IMR-90 (cell line): ENCODE results near the gene POLR1E. TPM values are rescaled to one million over a fixed set of nuclear protein-coding genes. Genes with fewer than 3 reads are reported as not detected.
"Not testable (repeated sequence)": the region's sequence is repeated elsewhere in the genome, so short reads cannot be mapped to it uniquely, and the experiment has no call there.

Source experiments
- ATAC-seq: fragments of 200-7000 bp; cut with Tn5 transposase; 2 replicates; pipeline ENCODE4 v1.9.1; 2020; ENCODE audit warnings: low read depth, mild to moderate bottlenecking, moderate library complexity
- BruUV-seq: library from RNA; stranded (reverse); fragments of 400-500 nt; replicated peaks from 2 replicates; lab custom pipeline; 2021; lab: Mats Ljungman, UMichigan
- CTCF ChIA-PET: fragments of 300-600 bp; formaldehyde crosslinking; extraction: SDS; loops from one replicate; lab custom pipeline; 2021; ENCODE audit warnings: antibody characterized with exemption; lab: Yijun Ruan, JAX
- POLR2A ChIA-PET: fragments of 300-600 bp; sonication (Branson Sonifier 250); formaldehyde crosslinking; loops from one replicate; lab custom pipeline; 2022; ENCODE audit warnings: antibody characterized with exemption; ENCODE audit not compliant: unreplicated experiment; lab: Charles Lee
- DNase-seq: peaks from one replicate; pipeline ENCODE4 v3.0.0; 2013
- H2AFZ ChIP-seq: replicated peaks from 2 replicates; pipeline ENCODE3; 2013; ENCODE audit warnings: low read length, mild to moderate bottlenecking; ENCODE audit not compliant: poor library complexity
- H2AK5ac ChIP-seq: 2 replicates; pipeline ENCODE4 v1.6.1; 2013; ENCODE audit warnings: low read depth, low read length, inconsistent platforms
- H2AK9ac ChIP-seq: replicated peaks from 2 replicates; pipeline ENCODE3; 2013; ENCODE audit warnings: mild to moderate bottlenecking, low read depth, low read length, moderate library complexity; ENCODE audit not compliant: poor library complexity
- H2BK120ac ChIP-seq: 2 replicates; pipeline ENCODE4 v1.6.1; 2013; ENCODE audit warnings: low read depth, low read length, inconsistent platforms
- H2BK15ac ChIP-seq: 3 replicates; pipeline ENCODE4 v1.6.1; 2013; ENCODE audit warnings: low read depth, low read length, inconsistent platforms
- H2BK20ac ChIP-seq: 2 replicates; pipeline ENCODE4 v1.6.1; 2013; ENCODE audit warnings: low read depth, mild to moderate bottlenecking, inconsistent platforms, low read length, moderate library complexity
- H2BK5ac ChIP-seq: 2 replicates; pipeline ENCODE4 v1.6.1; 2013; ENCODE audit warnings: mild to moderate bottlenecking, low read depth, low read length, inconsistent platforms; ENCODE audit not compliant: poor library complexity, severe bottlenecking
- H3K14ac ChIP-seq: replicated peaks from 2 replicates; pipeline ENCODE4 v1.6.1; 2013; ENCODE audit warnings: low read depth, low read length, inconsistent platforms
- H3K18ac ChIP-seq: 2 replicates; pipeline ENCODE4 v1.6.1; 2013; ENCODE audit warnings: low read depth, low read length, control low read depth
- H3K23ac ChIP-seq: 2 replicates; pipeline ENCODE4 v1.6.1; 2013; ENCODE audit warnings: low read depth, low read length, inconsistent platforms
- H3K27ac ChIP-seq: 2 replicates; pipeline ENCODE4 v1.5.1; 2013; ENCODE audit warnings: mild to moderate bottlenecking, control low read depth, low read length; ENCODE audit not compliant: insufficient read depth
- H3K27me3 ChIP-seq: 2 replicates; pipeline ENCODE4 v1.6.1; 2013; ENCODE audit warnings: low read length; ENCODE audit not compliant: control insufficient read depth, insufficient read depth
- H3K36me3 ChIP-seq: 2 replicates; pipeline ENCODE4 v1.6.1; 2013; ENCODE audit warnings: low read length, mixed read lengths; ENCODE audit not compliant: control insufficient read depth, insufficient read depth
- H3K4ac ChIP-seq: 2 replicates; pipeline ENCODE4 v1.6.1; 2013; ENCODE audit warnings: low read depth, low read length, inconsistent platforms
- H3K4me1 ChIP-seq: 2 replicates; pipeline ENCODE4 v1.6.1; 2013; ENCODE audit warnings: low read length, mixed read lengths; ENCODE audit not compliant: control insufficient read depth, insufficient read depth
- H3K4me2 ChIP-seq: 2 replicates; pipeline ENCODE4 v1.6.1; 2013; ENCODE audit warnings: low read depth, mild to moderate bottlenecking, control low read depth, low read length, moderate library complexity
- H3K4me3 ChIP-seq: 2 replicates; pipeline ENCODE4 v1.5.1; 2013; ENCODE audit warnings: low read depth, mild to moderate bottlenecking, control low read depth, low read length, moderate library complexity; ENCODE audit not compliant: insufficient read depth
- H3K56ac ChIP-seq: 2 replicates; pipeline ENCODE4 v1.6.1; 2013; ENCODE audit warnings: low read length, inconsistent platforms; ENCODE audit not compliant: insufficient read depth; ENCODE audit errors: extremely low read depth
- H3K79me1 ChIP-seq, 2 experiments: 2 replicates each; pipeline ENCODE4 v1.6.1; 2013; ENCODE audit warnings: low read length in 2 of 2, inconsistent platforms in 1 of 2, low read depth in 1 of 2
- H3K9ac ChIP-seq: 2 replicates; pipeline ENCODE4 v1.6.1; 2013; ENCODE audit warnings: low read depth, low read length, control low read depth
- H3K9me1 ChIP-seq: 2 replicates; pipeline ENCODE4 v1.6.1; 2013; ENCODE audit warnings: low read length, inconsistent platforms; ENCODE audit not compliant: insufficient read depth
- H3K9me3 ChIP-seq: 2 replicates; pipeline ENCODE4 v1.6.1; 2013; ENCODE audit warnings: low read length; ENCODE audit not compliant: control insufficient read depth, insufficient read depth
- H4K20me1 ChIP-seq: 2 replicates; pipeline ENCODE4 v1.6.1; 2013; ENCODE audit warnings: low read length, inconsistent platforms; ENCODE audit not compliant: insufficient read depth
- H4K5ac ChIP-seq: 2 replicates; pipeline ENCODE4 v1.6.1; 2013; ENCODE audit warnings: mild to moderate bottlenecking, low read depth, low read length, control low read depth
- H4K8ac ChIP-seq, 2 experiments: 2 replicates each; pipeline ENCODE4 v1.6.1; 2013; ENCODE audit warnings: low read depth in 2 of 2, low read length in 2 of 2, control low read depth in 1 of 2, inconsistent platforms in 1 of 2
- H4K91ac ChIP-seq: 2 replicates; pipeline ENCODE4 v1.6.1; 2013; ENCODE audit warnings: low read depth, low read length, inconsistent platforms; ENCODE audit not compliant: insufficient read depth
- MAZ ChIP-seq: IDR thresholded peaks from 2 replicates; pipeline ENCODE4 v1.6.1; 2012; ENCODE audit warnings: low read depth, mild to moderate bottlenecking, low read length, improper control_type of control experiment, moderate library complexity, borderline replicate concordance
- NFE2L2 ChIP-seq: fragments of 150-350 bp; IDR thresholded peaks from 2 replicates; pipeline ENCODE4 v1.6.1; 2016; ENCODE audit warnings: low read depth, mild to moderate bottlenecking, low read length
- WGBS, 2 experiments: methylation state at CpG; one replicate each; pipeline versions ENCODE4 v1.1.5 to v1.1.7; 2013; ENCODE audit warnings: missing lambda C conversion rate in 2 of 2; ENCODE audit not compliant: insufficient read length in 1 of 2; ENCODE audit errors: extremely low coverage in 2 of 2; 5-methylcytosine and 5-hydroxymethylcytosine counted together
- dilution Hi-C: fragments of 300-500 bp; cut with HindIII; formaldehyde crosslinking; loops from one replicate; pipeline ENCODE4 v1.14.3; 2018; ENCODE audit warnings: low sequenced_read_pairs; ENCODE audit not compliant: unreplicated experiment
- in situ Hi-C: fragments of 300-500 bp; cut with MboI; formaldehyde crosslinking; loops from 3 replicates; pipeline ENCODE4 v1.14.3; 2019; ENCODE audit warnings: low sequenced_read_pairs, inconsistent platforms, mixed read lengths
- intact Hi-C: fragments of 100-400 bp; cut with micrococcal nuclease; formaldehyde crosslinking; loops from 2 replicates; pipeline ENCODE4 v1.10.0; 2022
- polyA plus RNA-seq, 3 experiments: library from polyadenylated mRNA; depleted of rRNA; stranded (reverse); fragments of >200 nt; gene quantifications; 2 replicates each; pipeline ENCODE4 v1.2.3, GENCODE V29; 2012; ENCODE audit warnings: low replicate concordance in 1 of 3
- total RNA-seq: library from RNA; depleted of rRNA; stranded (reverse); fragments of >200 nt; gene quantifications from 2 replicates; pipeline ENCODE4 v1.2.3, GENCODE V29; 2012

The POLR1E gene
- total and polyA plus RNA-seq, 2 of the 4 experiments (the other 2 are of a cell fraction) = 48.0 to 71.9 TPM

DNA sequence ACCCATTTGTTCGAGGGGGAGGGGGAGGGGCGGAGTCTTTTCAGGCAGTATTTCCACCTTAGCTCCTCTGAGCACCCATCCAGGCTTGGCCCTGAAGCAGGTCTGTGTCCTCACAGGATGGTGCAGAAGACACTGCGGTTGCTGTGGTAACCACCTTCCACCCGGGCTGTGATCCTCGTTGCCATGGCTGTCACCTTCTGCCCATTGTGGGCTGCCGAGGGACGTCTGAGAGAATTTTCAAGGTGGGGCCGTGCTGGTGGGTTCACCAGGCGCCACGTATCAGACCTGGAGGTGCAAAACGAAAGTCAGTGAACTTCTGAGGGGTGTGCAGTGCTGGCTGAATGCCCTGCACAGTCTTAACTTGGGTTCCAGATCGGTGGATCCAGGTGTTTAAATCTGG is 26.7 kb downstream of the POLR1E start:
- dilution Hi-C loops (no loop called here), in situ Hi-C loops (no loop called here)
- CTCF ChIA-PET = no interaction called here

DNA sequence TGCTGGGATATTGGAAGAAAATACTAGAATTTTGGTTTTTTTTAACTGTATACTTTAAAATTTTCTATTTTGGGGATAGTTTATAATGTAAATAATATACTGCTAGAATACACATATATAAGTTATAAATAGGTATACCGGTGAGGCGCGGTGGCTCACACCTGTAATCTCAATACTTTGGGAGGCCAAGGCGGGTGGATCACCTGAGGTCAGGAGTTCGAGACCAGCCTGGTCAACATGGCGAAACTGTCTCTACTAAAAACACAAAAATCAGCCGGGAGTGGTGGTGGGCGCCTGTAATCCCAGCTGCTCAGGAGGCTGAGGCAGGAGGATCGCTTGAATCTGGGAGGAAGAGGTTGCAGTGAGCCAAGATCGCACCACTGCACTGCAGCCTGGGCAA is 28.7 kb downstream of the POLR1E start:
- in situ Hi-C loops = not testable (repeated sequence)

More for the DNA sequence above, 26.7 kb downstream of the POLR1E start:
- H4K8ac ChIP-seq = no peak overlapping the region
- no peak overlapping the region for H2BK20ac ChIP-seq
- TF ChIP-seq NFE2L2 = no peak
- no peak for TF ChIP-seq MAZ
- no peak for ATAC-seq
- no peak for DNase-seq
- peaks cover 16% of the 10 kb centered on the region for H3K36me3 ChIP-seq
- H3K9me3 ChIP-seq = no peaks in the 10 kb centered on the region
- H4K91ac ChIP-seq = no peak overlapping the region
- H3K9ac ChIP-seq = no peak overlapping the region
- no peak overlapping the region for H2BK120ac ChIP-seq
- no peak overlapping the region for H4K5ac ChIP-seq
- H3K56ac ChIP-seq = no peak overlapping the region
- H3K79me1 ChIP-seq = no peaks in the 10 kb centered on the region
- no peak overlapping the region for H3K4ac ChIP-seq
- no peak overlapping the region for H2BK5ac ChIP-seq
- H2AK5ac ChIP-seq = no peak overlapping the region
- peaks cover 6% of the 10 kb centered on the region; the same call in 1 of the 2 replicates for H3K9me1 ChIP-seq
- H2AK9ac ChIP-seq = no peak overlapping the region
- H2AFZ ChIP-seq = no peak overlapping the region
- H2BK15ac ChIP-seq = no peak overlapping the region
- H3K27me3 ChIP-seq = no peaks in the 10 kb centered on the region
- 0 out of 2 replicates have a peak, but pooled peaks cover 3% of the 10 kb centered on the region for H4K20me1 ChIP-seq
- no peak overlapping the region for H3K14ac ChIP-seq
- POLR2A ChIA-PET = no interaction called here
- H3K27ac ChIP-seq = no peak overlapping the region
- BruUV-seq = no TSS peak
- WGBS, 2 experiments = 92% methylated on average over 6 of the region's 12 CpGs; no CpG with 5 or more reads in 1 of the 2 experiments
- no peak overlapping the region for H3K4me3 ChIP-seq
- intact Hi-C loops = no loop called here
- no peak overlapping the region for H3K18ac ChIP-seq
- H3K4me2 ChIP-seq = no peak overlapping the region
- H3K4me1 ChIP-seq = no peaks in the 10 kb centered on the region
- no peak overlapping the region for H3K23ac ChIP-seq

More for the DNA sequence above, 28.7 kb downstream of the POLR1E start:
- H2BK15ac ChIP-seq, H3K18ac ChIP-seq, H4K91ac ChIP-seq, H3K14ac ChIP-seq, ATAC-seq, H3K4me1 ChIP-seq, H3K4me3 ChIP-seq, H3K4ac ChIP-seq, H2BK5ac ChIP-seq, POLR2A ChIA-PET, H3K27me3 ChIP-seq, H4K20me1 ChIP-seq, H3K9me1 ChIP-seq, H2BK20ac ChIP-seq, H3K56ac ChIP-seq, BruUV-seq, H2AK5ac ChIP-seq, H3K9me3 ChIP-seq, H3K79me1 ChIP-seq, H3K9ac ChIP-seq, DNase-seq, H3K23ac ChIP-seq, H3K4me2 ChIP-seq, H2AFZ ChIP-seq, dilution Hi-C loops, H2AK9ac ChIP-seq, H4K8ac ChIP-seq, H2BK120ac ChIP-seq, H4K5ac ChIP-seq, intact Hi-C loops, H3K27ac ChIP-seq, CTCF ChIA-PET: not testable (repeated sequence)
- H3K36me3 ChIP-seq = peaks cover 16% of the 10 kb centered on the region
- no CpG with 5 or more reads among the region's 10 CpGs for WGBS, 2 experiments
